Epithelial cell of esophagus (primary cell): ENCODE data around the gene UBR2.

ENCODE experiments used
- DNase-seq: peaks from one replicate; pipeline ENCODE4 v3.0.0; 2010; ENCODE audit warnings: low read depth
- H3K4me3 ChIP-seq: 2 replicates; pipeline ENCODE4 v1.5.1; 2011; ENCODE audit warnings: mild to moderate bottlenecking, low read length, control low read depth
- CTCF ChIP-seq: IDR thresholded peaks from 2 replicates; pipeline ENCODE4 v1.5.1; 2011; ENCODE audit warnings: low read depth, mild to moderate bottlenecking, low read length, control low read depth, inconsistent platforms; ENCODE audit not compliant: insufficient read depth; ENCODE audit errors: missing control alignments

The UBR2 gene

DNA sequence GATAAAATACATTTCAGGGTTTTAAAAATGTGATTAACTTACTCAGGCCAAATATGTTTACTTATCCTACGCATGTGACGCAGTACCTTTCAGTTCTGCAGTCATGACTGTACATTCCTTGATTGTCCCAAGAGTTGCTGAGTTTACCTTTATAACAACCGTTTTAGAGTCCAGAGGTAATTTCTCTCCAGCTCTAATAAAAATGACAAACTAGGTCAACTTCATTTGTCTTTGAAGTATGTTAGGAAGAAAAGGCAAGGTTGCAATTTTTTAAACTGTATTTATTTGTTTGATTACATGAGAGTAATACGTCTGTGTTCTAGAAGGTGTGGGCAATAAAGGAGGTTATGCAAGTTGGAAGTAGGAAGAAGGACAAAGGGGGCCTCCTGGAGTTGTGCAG, 38.6 kb upstream of the UBR2 start:
- H3K4me3 ChIP-seq: no peak overlapping the region
- no peak for TF ChIP-seq CTCF
- DNase-seq: no peak

GRCh38 chr6:42526616-42527015, 37.2 kb upstream of the UBR2 start:
- DNase-seq: no peak
- no peak overlapping the region for H3K4me3 ChIP-seq
- TF ChIP-seq CTCF: no peak

GRCh38 chr6:42527204-42527603, 36.6 kb upstream of the UBR2 start:
- H3K4me3 ChIP-seq: no peak overlapping the region
- no peak for DNase-seq
- no peak for TF ChIP-seq CTCF

- no peak for TF ChIP-seq CTCF
- no peak for DNase-seq
- H3K4me3 ChIP-seq: no peak overlapping the region
Observed at GRCh38 chr6:42530296-42530695, 33.5 kb upstream of the UBR2 start.

DNA sequence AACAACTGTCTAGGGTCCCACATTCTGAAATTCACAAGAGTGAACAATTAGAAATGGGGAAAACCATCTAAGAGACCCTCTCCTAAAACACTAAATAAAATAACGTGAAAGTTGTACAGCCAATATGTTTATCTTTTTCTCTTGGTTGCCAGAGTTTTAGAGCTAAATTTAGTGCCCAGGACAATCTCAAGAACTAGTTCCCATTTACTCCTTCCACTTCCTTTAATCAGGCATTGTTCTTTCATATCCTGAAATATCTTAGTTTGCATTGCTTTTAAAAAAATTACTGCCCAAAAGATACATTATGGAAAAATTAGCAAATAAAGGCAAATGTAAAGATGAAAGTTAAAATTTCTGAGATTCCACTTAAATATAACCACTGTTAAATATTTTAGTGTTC, 33.1 kb upstream of the UBR2 start:
- DNase-seq: no peak
- no peak overlapping the region for H3K4me3 ChIP-seq
- no peak for TF ChIP-seq CTCF

DNA sequence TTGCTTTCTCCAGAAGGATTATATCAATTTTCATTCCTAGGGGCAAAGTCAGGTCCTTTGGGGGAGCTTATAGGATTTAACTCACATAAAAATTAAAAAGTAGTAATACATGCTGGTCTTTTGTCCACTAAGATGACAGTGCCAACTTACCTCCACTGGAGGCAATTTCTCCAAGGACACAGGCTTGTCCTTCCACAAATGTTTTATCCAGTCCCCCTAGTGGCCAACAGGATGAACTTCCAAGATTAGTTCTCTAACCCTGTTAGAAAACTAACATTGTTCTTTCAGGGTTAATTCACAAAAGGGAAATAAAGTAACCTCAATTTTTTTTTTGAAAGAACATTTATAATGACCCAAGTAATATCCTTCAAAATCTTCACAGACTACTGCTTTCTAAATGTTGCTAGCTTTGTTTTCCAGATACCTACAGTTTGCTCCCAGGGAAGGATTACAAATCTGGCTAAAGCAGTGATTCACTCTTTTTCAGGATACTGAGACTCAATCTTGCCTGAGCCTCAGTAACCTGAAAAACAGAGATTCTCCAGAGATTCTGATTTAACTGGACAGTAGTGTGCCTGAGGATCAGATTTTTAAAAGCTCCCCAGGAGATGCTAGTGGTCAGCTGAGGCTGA, 31.7 kb upstream of the UBR2 start:
- H3K4me3 ChIP-seq: no peak overlapping the region
- peak; percentile 73 for DNase-seq
- peak; percentile 82 for TF ChIP-seq CTCF

DNA sequence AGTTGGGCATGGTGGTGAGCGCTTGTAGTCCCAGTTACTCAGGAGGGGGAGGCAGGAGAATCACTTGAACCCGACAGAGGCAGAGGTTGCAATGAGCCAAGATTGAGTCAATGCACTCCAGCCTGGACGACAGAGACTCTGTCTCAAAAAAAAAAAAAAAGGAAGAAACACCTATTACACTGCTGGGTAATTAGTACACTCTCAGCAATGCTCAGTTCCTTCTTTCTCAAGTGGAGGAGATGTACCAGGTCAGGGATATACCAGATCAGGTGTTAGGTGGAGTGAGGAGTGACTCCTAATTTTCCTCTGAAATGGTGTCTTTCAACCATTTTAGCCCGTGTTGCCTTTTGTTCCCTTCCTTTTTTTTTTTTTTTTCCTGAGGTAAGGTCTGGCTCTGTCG, 30.0 kb upstream of the UBR2 start:
- no peak for TF ChIP-seq CTCF
- DNase-seq: no peak
- H3K4me3 ChIP-seq: no peak overlapping the region
